Panc1 (cell line): ENCODE measurements around the gene SYNGR2. TPM values are rescaled to one million over a fixed set of nuclear protein-coding genes. Genes with fewer than 3 reads are reported as not detected.
"Not testable (repeated sequence)": the region's sequence is repeated elsewhere in the genome, so short reads cannot be mapped to it uniquely, and the experiment has no call there.

Experiments used
- ATAC-seq: fragments of 200-7000 bp; cut with Tn5 transposase; 2 replicates; pipeline ENCODE4 v1.9.1; 2020; ENCODE audit warnings: mild to moderate bottlenecking, moderate library complexity
- BruUV-seq: library from RNA; stranded (reverse); fragments of 400-500 nt; replicated peaks from 2 replicates; lab custom pipeline; 2021; lab: Mats Ljungman, UMichigan
- CTCF ChIA-PET: fragments of 300-600 bp; sonication (Branson Sonifier 250); formaldehyde crosslinking; loops from one replicate; lab custom pipeline; 2022; ENCODE audit warnings: antibody characterized with exemption; lab: Charles Lee
- POLR2A ChIA-PET: fragments of 300-600 bp; sonication (Branson Sonifier 250); formaldehyde crosslinking; loops from one replicate; lab custom pipeline; 2022; ENCODE audit warnings: antibody characterized with exemption; lab: Charles Lee
- DNase-seq: peaks from one replicate; pipeline ENCODE4 v3.0.0-alpha.2; 2010; ENCODE audit warnings: low read depth, low spot score
- H3K27ac ChIP-seq: 2 replicates; pipeline ENCODE4 v1.5.1; 2011; ENCODE audit warnings: mild to moderate bottlenecking, low read length, inconsistent platforms
- H3K27me3 ChIP-seq: fragments of 200-500 bp; sonication (Bioruptor generic); 2 replicates; pipeline ENCODE4 v1.6.0; 2014; ENCODE audit warnings: low read length, inconsistent platforms; ENCODE audit not compliant: control insufficient read depth, insufficient read depth
- H3K36me3 ChIP-seq: fragments of 200-500 bp; sonication (Bioruptor generic); 2 replicates; pipeline ENCODE4 v1.5.1; 2014; ENCODE audit warnings: inconsistent platforms, mild to moderate bottlenecking, low read length, moderate library complexity; ENCODE audit not compliant: control insufficient read depth, insufficient read depth
- H3K4me1 ChIP-seq: 2 replicates; pipeline ENCODE4 v1.5.1; 2011; ENCODE audit warnings: inconsistent platforms, mild to moderate bottlenecking, low read length, moderate library complexity; ENCODE audit not compliant: control insufficient read depth, insufficient read depth
- H3K4me3 ChIP-seq, 2 experiments: 2 replicates each; pipeline ENCODE4 v1.5.1; 2011 to 2012; ENCODE audit warnings: low read depth in 2 of 2, low read length in 2 of 2, mild to moderate bottlenecking in 2 of 2, inconsistent platforms in 1 of 2, moderate library complexity in 1 of 2
- H3K9me3 ChIP-seq: fragments of 200-500 bp; sonication (Bioruptor generic); 2 replicates; pipeline ENCODE4 v1.5.1; 2014; ENCODE audit warnings: low read depth, mild to moderate bottlenecking, inconsistent platforms, low read length, moderate library complexity; ENCODE audit not compliant: control insufficient read depth, insufficient read depth
- POLR2AphosphoS5 ChIP-seq: IDR thresholded peaks from 2 replicates; pipeline ENCODE4 v1.6.1; 2012; ENCODE audit warnings: mild to moderate bottlenecking, low read depth, low read length, moderate library complexity
- SIN3A ChIP-seq: IDR thresholded peaks from 2 replicates; pipeline ENCODE4 v1.6.1; 2012; ENCODE audit warnings: low read depth, mild to moderate bottlenecking, low read length, moderate library complexity, borderline replicate concordance; ENCODE audit not compliant: insufficient read depth
- TCF7L2 ChIP-seq: IDR thresholded peaks from 2 replicates; pipeline ENCODE4 v1.6.1; 2011; ENCODE audit warnings: mild to moderate bottlenecking, low read depth, low read length, inconsistent platforms
- in situ Hi-C: cut with HindIII; loops from 2 replicates; pipeline ENCODE4 v1.10.0; 2016; ENCODE audit warnings: low sequenced_read_pairs, low pct_unique_long_range_greater_than_20kb
- intact Hi-C: fragments of 100-400 bp; cut with micrococcal nuclease; formaldehyde crosslinking; loops from one replicate; pipeline ENCODE4 v1.10.0; 2022; ENCODE audit not compliant: unreplicated experiment
- total RNA-seq: library from RNA; stranded (reverse); gene quantifications from one replicate; pipeline ENCODE4 v1.2.1, GENCODE V29; 2021; ENCODE audit not compliant: unreplicated experiment
- TF ChIP-seq, protein P1 (sequence below), 2 experiments: IDR thresholded peaks; 2 replicates each; pipeline ENCODE4 v1.6.1; 2011 to 2012; ENCODE audit warnings: low read depth in 2 of 2, control low read depth in 1 of 2, low read length in 1 of 2, mild to moderate bottlenecking in 1 of 2, moderate library complexity in 1 of 2; ENCODE audit not compliant: insufficient read depth in 1 of 2
- TF ChIP-seq, protein P2 (sequence below): fragments of 450-650 bp; IDR thresholded peaks from 2 replicates; pipeline ENCODE4 v1.5.1; 2017; ENCODE audit warnings: mild to moderate bottlenecking

Gene SYNGR2
- total RNA-seq, 1 experiment from 2014 or later, result 204 TPM

- H3K9me3 ChIP-seq, result no peaks in the 10 kb centered on the region
- H3K27ac ChIP-seq, result no peak overlapping the region
- ChIA-PET CTCF (interaction anchor here (0.6 kb wide), 2 partner anchors 18 to 457 kb away, joined by 3 to 5 read pairs; no protein-coding TSS in a partner anchor), POLR2A (interaction anchor here (0.6 kb wide), 1 partner anchor 48 kb away, joined by 4 read pairs; the partner anchor contains the start of gene TK1)
- ATAC-seq (no peak), DNase-seq (no peak)
- TF ChIP-seq, protein P1, sequence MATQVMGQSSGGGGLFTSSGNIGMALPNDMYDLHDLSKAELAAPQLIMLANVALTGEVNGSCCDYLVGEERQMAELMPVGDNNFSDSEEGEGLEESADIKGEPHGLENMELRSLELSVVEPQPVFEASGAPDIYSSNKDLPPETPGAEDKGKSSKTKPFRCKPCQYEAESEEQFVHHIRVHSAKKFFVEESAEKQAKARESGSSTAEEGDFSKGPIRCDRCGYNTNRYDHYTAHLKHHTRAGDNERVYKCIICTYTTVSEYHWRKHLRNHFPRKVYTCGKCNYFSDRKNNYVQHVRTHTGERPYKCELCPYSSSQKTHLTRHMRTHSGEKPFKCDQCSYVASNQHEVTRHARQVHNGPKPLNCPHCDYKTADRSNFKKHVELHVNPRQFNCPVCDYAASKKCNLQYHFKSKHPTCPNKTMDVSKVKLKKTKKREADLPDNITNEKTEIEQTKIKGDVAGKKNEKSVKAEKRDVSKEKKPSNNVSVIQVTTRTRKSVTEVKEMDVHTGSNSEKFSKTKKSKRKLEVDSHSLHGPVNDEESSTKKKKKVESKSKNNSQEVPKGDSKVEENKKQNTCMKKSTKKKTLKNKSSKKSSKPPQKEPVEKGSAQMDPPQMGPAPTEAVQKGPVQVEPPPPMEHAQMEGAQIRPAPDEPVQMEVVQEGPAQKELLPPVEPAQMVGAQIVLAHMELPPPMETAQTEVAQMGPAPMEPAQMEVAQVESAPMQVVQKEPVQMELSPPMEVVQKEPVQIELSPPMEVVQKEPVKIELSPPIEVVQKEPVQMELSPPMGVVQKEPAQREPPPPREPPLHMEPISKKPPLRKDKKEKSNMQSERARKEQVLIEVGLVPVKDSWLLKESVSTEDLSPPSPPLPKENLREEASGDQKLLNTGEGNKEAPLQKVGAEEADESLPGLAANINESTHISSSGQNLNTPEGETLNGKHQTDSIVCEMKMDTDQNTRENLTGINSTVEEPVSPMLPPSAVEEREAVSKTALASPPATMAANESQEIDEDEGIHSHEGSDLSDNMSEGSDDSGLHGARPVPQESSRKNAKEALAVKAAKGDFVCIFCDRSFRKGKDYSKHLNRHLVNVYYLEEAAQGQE (IDR thresholded peaks at IDR 0.05; ENCODE audit: insufficient read depth in 1 of 2, low read depth in 2 of 2, low read length in 1 of 2), result no peak
- TF ChIP-seq POLR2AphosphoS5, result no peak
- no peak for TF ChIP-seq SIN3A
- TF ChIP-seq TCF7L2, result no peak
- TF ChIP-seq, protein P2, sequence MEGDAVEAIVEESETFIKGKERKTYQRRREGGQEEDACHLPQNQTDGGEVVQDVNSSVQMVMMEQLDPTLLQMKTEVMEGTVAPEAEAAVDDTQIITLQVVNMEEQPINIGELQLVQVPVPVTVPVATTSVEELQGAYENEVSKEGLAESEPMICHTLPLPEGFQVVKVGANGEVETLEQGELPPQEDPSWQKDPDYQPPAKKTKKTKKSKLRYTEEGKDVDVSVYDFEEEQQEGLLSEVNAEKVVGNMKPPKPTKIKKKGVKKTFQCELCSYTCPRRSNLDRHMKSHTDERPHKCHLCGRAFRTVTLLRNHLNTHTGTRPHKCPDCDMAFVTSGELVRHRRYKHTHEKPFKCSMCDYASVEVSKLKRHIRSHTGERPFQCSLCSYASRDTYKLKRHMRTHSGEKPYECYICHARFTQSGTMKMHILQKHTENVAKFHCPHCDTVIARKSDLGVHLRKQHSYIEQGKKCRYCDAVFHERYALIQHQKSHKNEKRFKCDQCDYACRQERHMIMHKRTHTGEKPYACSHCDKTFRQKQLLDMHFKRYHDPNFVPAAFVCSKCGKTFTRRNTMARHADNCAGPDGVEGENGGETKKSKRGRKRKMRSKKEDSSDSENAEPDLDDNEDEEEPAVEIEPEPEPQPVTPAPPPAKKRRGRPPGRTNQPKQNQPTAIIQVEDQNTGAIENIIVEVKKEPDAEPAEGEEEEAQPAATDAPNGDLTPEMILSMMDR, result no peak
- H3K36me3 ChIP-seq, result no peaks in the 10 kb centered on the region
- peaks cover 16% of the 10 kb centered on the region for H3K4me1 ChIP-seq
- intact Hi-C loops, result no loop called here
- in situ Hi-C loops, result no loop called here
- no peaks in the 10 kb centered on the region for H3K27me3 ChIP-seq
- BruUV-seq, result no TSS peak
- no peak overlapping the region for H3K4me3 ChIP-seq
Measured at GRCh38 chr17:78138204-78139060, 29.9 kb upstream of the SYNGR2 start.

GRCh38 chr17:78139861-78140168, 28.6 kb upstream of the SYNGR2 start:
- ATAC-seq, intact Hi-C loops, H3K36me3 ChIP-seq, in situ Hi-C loops, BruUV-seq, DNase-seq, H3K27me3 ChIP-seq, H3K9me3 ChIP-seq: not testable (repeated sequence)
- Histone ChIP-seq H3K4me3 (peak overlapping the region in 1 of 2 experiments; percentile 45; a peak in 3 of 4 replicates), H3K27ac (peak overlapping the region; percentile 49; the same call in 1 of the 2 replicates), H3K4me1 (peaks cover 29% of the 10 kb centered on the region)
- POLR2A ChIA-PET, result interaction anchor here (0.6 to 0.7 kb wide), 2 partner anchors 17 to 212 kb away, joined by 3 to 5 read pairs; no protein-coding TSS in a partner anchor
- CTCF ChIA-PET, result interaction anchor here (0.7 to 1.2 kb wide), 2 partner anchors 30 to 120 kb away, joined by 3 to 5 read pairs; no protein-coding TSS in a partner anchor
